ENCODE data around the gene STK33.
"Not testable (repeated sequence)": the region's sequence is repeated elsewhere in the genome, so short reads cannot be mapped to it uniquely, and the experiment has no call there.

The STK33 gene

DNA sequence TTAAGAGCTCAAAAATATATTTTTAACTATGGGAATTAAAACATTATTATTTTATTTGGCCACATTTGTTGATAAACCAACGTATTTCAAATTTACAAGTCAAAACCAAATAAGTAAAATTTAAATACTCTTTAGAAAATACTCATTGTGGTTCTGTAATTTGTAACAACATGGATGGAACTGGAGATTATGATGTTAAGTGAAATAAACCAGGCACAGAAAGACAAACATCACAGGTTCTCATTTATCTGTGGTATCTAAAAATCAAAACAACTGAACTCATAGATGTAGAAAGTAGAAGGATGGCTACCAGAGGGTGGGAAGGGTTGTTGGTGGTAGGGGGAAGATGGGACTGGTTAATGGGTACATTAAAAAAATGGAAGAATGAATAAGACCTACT lies 50.8 kb downstream of the STK33 start:
- no peak for DNase-seq (ENCODE audit: low read depth)

- DNase-seq (ENCODE audit: low read depth), result no peak
Observed at GRCh38 chr11:8541448-8541847, 52.6 kb downstream of the STK33 start.

DNA sequence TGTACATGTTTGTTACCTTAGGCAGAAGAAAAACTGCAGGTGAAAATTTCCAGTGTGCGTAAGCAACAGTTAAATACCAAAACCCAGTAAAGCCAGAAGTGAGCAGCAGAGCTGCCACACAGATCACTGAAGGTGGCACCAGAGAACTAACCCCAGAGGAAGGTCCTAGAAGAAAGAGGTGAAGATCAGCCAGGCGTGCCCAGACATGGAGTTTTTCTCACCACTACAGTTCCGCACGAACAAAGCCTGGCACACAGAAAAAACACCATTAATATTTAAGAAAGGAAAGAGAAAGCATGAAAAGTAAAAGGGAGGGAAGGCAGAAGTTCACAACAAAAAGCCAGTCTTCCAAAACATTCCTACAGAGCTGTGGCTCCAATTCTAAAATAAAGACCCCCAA lies 60.7 kb downstream of the STK33 start:
- no peak for DNase-seq (ENCODE audit: low read depth)

DNA sequence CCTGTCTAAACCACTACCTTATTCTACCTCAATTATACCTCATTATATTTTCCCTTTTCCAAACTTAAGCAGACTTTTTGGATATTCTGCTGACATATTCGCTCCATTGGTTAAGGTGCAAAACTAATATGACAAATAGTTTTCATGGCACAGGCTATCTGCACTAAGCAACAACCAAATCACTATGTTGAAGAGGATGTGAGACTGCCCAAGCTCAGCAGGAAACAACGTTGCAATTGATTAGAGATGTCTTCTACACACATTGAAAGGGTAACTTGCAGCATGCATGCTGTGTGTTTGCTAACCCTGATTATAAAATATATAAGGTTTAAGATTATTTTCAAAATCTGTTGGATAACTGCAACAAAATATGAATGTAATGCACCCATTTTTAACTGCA lies 61.6 kb downstream of the STK33 start:
- no peak for DNase-seq (ENCODE audit: low read depth)

DNA sequence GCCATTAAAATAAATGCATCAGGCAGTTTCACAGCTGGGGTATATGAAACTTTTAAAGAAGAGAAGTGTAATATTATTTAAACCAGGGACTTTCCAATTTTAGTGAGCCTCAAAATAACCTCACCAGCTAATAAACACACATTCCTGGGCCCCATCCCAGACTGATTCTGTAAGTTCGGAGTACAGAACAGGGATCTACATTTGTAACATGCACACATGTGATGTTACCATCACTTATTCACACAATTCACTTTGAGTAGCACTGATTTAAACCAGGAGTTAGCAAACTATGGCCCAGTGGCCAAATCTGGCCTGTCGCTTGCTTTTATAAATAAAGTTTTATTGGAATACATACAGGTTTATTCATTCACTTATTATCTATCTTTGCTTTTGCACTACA lies 62.0 kb downstream of the STK33 start:
- no peak for DNase-seq (ENCODE audit: low read depth)

DNA sequence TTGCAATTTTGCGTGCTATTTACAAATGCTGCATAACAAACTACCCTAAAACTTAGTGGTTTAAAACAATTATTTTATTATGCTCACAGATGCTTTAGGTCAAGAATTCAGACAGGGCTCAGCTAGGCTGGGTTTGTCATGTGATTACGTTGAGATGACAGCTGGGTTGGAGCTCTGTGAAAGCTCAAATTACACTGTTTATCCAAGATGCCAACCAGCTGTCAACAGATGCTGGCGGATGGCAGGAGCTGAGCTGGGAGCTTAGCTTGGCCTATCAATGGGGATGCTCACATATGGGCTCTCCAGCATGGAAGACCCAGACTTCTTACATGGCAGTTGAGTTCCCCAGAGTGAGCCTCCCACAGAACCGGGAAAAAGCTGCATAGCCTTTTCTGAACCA lies 62.7 kb downstream of the STK33 start:
- DNase-seq (ENCODE audit: low read depth), result no peak

DNA sequence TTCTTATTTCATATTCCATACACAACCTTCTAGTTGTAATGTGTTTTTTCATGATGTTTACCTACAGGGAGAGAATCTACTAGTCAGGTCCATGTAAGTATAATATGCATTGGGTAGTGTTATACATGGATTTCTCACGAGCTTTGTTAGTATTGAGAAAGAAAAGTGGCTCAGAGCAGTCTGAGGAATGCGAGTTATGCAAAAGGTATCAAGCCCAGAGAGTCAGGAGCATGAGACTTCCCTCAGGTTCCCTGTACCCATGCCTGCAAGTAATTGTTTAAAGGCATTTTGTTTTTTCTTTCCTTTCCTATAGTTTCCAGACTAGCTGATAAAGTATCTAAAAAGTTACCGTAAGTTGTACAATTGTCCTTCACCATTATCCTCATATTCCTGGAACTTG lies 66.1 kb downstream of the STK33 start:
- DNase-seq (ENCODE audit: low read depth), result no peak

- DNase-seq (ENCODE audit: low read depth), result no peak
Observed at GRCh38 chr11:8523396-8523795, 70.6 kb downstream of the STK33 start.

DNA sequence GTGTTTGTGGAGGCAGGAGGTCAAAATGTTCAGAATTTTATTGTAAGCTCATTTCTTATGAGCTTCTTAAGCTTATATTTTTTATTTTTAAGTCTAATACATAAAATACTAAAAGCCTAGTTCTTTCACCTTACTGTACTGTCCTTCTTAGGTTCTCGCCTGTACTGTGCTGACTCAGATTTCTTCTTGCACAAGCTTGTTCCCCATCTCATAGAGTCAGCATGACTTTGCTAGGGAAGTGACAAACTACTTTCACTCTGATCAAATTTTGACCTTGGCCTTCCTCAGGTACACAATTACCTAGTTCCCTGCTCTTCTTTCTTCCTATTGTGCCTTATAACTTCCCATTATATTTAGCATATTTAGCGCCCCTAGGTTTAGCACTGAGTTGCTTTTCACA lies 81.5 kb downstream of the STK33 start:
- DNase-seq (ENCODE audit: low read depth), result no peak

DNA sequence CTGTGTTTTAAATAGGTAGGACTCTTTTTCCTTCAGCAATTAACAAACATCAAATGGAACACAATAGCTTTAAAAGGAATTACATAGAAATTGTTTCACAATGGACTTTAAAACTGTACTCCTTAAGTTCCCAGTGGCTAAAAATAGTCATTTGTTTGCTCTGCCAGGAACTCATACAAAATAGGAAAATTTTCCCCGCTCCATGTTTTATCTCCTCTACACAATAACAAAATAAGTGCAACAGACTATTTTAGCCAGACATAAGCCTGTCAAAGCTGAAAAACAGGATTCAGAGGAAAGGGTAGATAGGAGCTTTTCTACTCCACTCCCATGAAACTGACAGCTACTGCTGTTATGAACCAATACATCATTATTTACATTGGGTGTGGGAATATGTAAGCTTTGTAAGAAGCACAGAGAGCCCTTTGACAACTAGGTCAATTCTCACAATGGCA lies 90.1 kb downstream of the STK33 start:
- no peak for DNase-seq (ENCODE audit: low read depth)

DNA sequence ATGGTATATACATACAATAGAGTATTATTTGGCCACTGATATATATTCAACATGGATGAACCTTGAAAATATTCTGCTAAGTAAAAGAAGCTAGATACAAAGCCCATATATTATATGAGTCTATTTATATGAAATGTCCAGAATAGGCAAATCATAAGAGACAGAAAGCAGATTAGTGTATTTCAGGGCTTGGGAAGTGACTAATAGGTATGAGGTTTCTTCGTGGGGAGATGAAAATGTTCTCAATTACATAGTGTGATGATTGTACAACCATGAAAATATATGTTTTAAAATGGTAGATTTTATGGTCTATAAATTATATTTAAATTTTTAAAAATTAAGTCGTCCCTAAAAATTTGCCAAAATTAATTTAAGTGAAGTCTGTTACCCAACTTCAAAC lies 92.2 kb downstream of the STK33 start:
- no peak for DNase-seq (ENCODE audit: low read depth)

DNA sequence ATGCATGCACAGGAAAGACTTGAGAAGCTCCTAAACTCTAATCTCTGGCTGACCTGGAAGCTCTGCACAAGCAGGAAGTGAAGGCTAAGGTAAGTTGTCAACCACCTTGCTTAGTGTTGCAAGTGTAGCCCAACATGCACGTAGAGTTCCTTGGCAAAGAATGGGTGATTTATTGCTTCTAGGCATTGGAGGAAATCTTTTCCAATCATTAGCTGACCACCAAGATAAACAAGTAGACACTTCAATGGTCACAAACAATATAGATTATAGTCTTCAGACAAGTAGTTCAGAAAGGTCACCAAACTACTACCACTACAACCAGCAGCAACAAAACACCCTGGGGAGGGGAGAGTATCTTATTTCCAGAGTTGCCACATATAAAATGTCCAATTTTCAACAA lies 105.6 kb downstream of the STK33 start:
- DNase-seq (ENCODE audit: low read depth), result no peak

DNA sequence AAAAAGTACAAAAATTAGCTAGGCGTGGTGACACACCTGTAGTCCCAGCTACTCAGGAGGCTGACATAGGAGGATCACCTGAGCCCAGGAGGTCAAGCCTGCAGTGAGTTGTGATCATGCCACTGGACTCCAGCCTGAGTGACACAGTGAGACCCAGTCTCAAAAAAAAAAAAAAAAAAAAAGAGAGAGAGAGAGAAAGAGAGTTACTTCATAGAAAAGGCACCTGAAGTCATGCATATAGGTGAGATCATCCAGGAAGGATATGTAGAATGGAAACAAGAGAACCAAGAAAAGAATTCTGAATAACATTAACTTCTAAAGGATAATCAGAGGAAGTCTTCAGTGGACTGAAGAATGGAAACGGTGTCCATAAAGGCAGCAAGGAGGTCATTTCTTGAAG lies 106.8 kb downstream of the STK33 start:
- DNase-seq (ENCODE audit: low read depth), result no peak

DNA sequence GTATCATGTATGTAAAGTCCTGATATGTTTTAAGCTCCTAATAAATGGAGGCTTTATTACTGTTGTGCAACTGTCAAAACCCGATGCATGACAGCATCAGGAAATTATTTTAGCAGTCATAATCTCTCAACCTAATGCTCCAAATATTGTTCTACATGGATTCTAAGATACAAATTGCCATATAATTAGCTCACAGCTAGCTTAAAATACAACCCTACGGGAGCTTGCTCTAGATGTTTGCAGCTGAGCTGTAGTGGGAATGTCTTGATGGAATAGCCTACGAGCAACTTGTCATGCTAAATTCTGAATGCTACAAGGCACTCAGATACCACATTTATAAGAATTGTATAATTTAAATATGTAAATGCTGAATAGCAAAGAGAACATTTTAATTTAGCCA lies 109.8 kb downstream of the STK33 start:
- DNase-seq (ENCODE audit: low read depth), result no peak

GRCh38 chr11:8480858-8481257 lies 113.2 kb downstream of the STK33 start:
- no peak for DNase-seq (ENCODE audit: low read depth)

DNA sequence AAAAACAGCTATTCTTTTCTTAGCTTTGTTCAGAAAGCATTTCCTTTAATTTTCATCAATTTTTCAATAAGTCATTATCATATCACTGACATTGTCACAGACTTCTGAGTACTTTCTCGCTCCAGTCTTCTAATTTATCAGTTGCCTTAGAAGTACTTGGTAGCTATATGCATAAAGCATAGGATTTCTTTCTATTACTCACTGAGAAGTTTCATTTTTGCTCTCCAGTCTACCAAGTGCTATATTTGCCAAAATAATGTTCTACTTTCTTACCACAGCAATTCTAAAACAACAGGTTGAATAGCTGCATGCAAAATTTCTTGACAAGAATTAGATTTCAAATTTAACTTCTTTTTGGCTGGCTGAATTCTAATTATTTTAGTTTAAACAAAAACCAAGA lies 116.3 kb downstream of the STK33 start:
- no peak for DNase-seq (ENCODE audit: low read depth)

GRCh38 chr11:8477151-8477550 lies 116.9 kb downstream of the STK33 start:
- DNase-seq (ENCODE audit: low read depth), result no peak

DNA sequence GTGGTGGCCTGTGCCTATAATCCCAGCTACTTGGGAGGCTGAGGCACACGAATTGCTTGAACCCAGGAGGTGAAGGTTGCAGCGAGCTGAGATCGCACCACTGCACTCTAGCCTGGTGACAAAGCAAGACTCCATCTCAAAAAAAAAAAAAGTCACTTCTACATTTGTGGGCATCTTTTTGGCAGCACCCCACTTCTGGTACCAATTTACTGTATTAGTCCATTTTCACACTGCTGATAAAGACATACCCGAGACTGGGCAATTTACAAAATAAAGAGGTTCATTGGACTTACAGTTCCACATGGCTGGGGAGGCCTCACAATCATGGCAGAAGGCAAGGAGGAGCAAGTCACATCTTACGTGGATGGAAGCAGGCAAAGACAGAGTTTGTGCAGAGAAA lies 126.2 kb downstream of the STK33 start:
- DNase-seq (ENCODE audit: low read depth), result not testable (repeated sequence)

DNA sequence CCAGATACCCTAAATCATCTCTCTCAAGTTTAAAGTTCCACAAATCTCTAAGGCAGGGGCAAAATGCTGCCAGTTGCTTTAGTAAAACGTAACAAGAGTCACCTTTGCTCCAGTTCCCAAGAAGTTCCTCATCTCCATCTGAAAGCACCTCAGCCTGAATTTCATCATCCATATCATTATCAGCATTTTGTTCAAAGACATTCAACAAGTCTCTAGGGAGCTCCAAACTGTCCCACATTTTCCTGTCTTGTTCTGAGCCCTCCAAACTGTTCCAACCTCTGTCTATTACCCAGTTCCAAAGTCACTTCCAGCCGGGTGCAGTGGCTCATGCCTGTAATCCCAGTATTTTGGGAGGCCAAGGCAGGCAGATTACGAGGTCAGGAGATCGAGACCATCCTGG lies 126.7 kb downstream of the STK33 start:
- not testable (repeated sequence) for DNase-seq (ENCODE audit: low read depth)

- DNase-seq (ENCODE audit: low read depth), result not testable (repeated sequence)
Observed at GRCh38 chr11:8466884-8467283, 127.1 kb downstream of the STK33 start.

- no peak for DNase-seq (ENCODE audit: low read depth)
Observed at GRCh38 chr11:8459711-8460399, 134.2 kb downstream of the STK33 start.

GRCh38 chr11:8442301-8442700 lies 151.7 kb downstream of the STK33 start:
- DNase-seq (ENCODE audit: low read depth), result no peak

- no peak for DNase-seq (ENCODE audit: low read depth)
Observed at GRCh38 chr11:8440649-8441048, 153.4 kb downstream of the STK33 start.

DNA sequence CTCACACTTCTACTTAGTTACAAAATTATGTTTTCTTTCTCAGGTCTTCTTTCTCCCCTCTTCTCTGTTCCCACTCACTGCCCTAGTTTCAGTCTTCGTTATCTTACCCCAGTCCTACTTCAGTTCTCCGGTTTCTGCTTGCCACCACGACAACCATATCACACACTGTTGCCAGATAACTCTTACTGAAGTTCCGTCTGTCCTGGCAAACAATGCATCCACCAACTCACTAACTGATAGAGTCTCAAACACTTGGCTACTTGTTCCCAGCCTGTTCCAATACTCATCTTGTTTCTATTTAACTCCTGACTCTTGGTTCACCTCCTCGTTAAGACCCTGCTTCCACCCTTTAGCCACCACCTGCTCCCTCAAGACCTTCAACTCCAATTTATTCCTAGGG lies 164.5 kb downstream of the STK33 start:
- no peak for DNase-seq (ENCODE audit: low read depth)

GRCh38 chr11:8426076-8426475 lies 168.0 kb downstream of the STK33 start:
- DNase-seq (ENCODE audit: low read depth), result no peak

Data from stimulated activated CD8-positive, alpha-beta memory T cell treated with anti-CD3 and anti-CD28 coated beads, Interleukin-7, amount 100 ng/mL, for 24 hours (primary cell).